ENCODE results near the gene UPK1A.

UPK1A gene

DNA sequence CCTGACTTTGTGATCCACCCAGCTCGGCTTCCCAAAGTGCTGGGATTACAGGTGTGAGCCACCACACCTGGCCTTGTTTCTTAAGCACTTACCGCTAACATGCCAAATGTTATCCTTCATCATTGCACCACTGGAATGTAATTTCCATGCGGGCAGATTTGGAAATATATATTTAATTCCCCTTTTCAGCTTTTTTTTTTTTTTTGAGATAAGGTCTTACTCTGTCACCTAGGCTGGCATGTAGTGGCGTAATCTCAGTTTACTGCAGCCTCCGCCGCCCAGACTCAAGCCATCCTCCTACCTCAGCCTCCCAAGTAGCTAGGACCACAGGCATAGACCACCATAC, 4.3 kb upstream of the UPK1A start:
- ATAC-seq (ENCODE audit: low read depth) = no peak
- no peak overlapping the region for H3K4me3 ChIP-seq (ENCODE audit: severe bottlenecking)
- no peaks in the 10 kb centered on the region for H3K4me1 ChIP-seq (ENCODE audit: insufficient read depth, poor library complexity, severe bottlenecking)
- H3K9me3 ChIP-seq (ENCODE audit: severe bottlenecking) = no peaks in the 10 kb centered on the region
- H3K36me3 ChIP-seq (ENCODE audit: low read depth) = peaks cover 41% of the 10 kb centered on the region
- H3K27ac ChIP-seq (ENCODE audit: poor library complexity, severe bottlenecking) = no peak overlapping the region
- H3K27me3 ChIP-seq (ENCODE audit: insufficient read depth, poor library complexity, severe bottlenecking) = no peaks in the 10 kb centered on the region
- TF ChIP-seq CTCF (IDR thresholded peaks at IDR 0.05; ENCODE audit: poor library complexity, severe bottlenecking) = no peak
- no peak for DNase-seq (ENCODE audit: low spot score)

- Histone ChIP-seq H3K36me3 (ENCODE audit: low read depth) (peaks cover 24% of the 10 kb centered on the region), H3K4me1 (ENCODE audit: insufficient read depth, poor library complexity, severe bottlenecking) (no peaks in the 10 kb centered on the region), H3K27ac (ENCODE audit: poor library complexity, severe bottlenecking) (no peak overlapping the region), H3K9me3 (ENCODE audit: severe bottlenecking) (no peaks in the 10 kb centered on the region), H3K27me3 (ENCODE audit: insufficient read depth, poor library complexity, severe bottlenecking) (no peaks in the 10 kb centered on the region), H3K4me3 (ENCODE audit: severe bottlenecking) (no peak overlapping the region)
- ATAC-seq (ENCODE audit: low read depth) = no peak
- TF ChIP-seq CTCF (IDR thresholded peaks at IDR 0.05; ENCODE audit: poor library complexity, severe bottlenecking) = no peak
- no peak for DNase-seq (ENCODE audit: low spot score)
Observed at GRCh38 chr19:35663981-35664380, 2.3 kb upstream of the UPK1A start.

GRCh38 chr19:35665157-35665556, 1.2 kb upstream of the UPK1A start:
- no peaks in the 10 kb centered on the region for H3K9me3 ChIP-seq (ENCODE audit: severe bottlenecking)
- H3K4me3 ChIP-seq (ENCODE audit: severe bottlenecking) = no peak overlapping the region
- H3K27me3 ChIP-seq (ENCODE audit: insufficient read depth, poor library complexity, severe bottlenecking) = peaks cover 4% of the 10 kb centered on the region
- no peak for DNase-seq (ENCODE audit: low spot score)
- no peak overlapping the region for H3K27ac ChIP-seq (ENCODE audit: poor library complexity, severe bottlenecking)
- H3K4me1 ChIP-seq (ENCODE audit: insufficient read depth, poor library complexity, severe bottlenecking) = no peaks in the 10 kb centered on the region
- no peak for TF ChIP-seq CTCF (IDR thresholded peaks at IDR 0.05; ENCODE audit: poor library complexity, severe bottlenecking)
- ATAC-seq (ENCODE audit: low read depth) = no peak
- peaks cover 14% of the 10 kb centered on the region for H3K36me3 ChIP-seq (ENCODE audit: low read depth)

DNA sequence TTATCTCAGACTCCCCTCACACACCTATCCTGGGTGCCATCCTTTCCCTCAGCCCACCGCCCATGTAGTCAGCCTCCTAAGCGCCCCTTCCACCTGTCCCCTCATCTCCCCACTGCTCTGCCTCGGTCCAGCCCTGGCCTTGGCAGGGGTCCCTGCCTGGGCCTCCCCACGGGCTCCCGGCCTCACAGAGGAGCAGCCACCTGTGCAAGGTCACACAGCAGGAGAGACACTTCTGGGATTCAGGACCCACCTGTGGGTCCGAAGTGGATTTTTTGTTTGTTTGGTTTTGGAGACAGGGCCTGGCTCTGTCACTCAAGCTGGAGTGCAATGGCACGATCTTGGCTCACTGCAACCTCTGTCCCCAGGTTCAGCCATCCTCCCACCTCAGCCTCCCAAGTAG, 713 bp upstream of the UPK1A start:
- Histone ChIP-seq H3K4me1 (ENCODE audit: insufficient read depth, poor library complexity, severe bottlenecking) (no peaks in the 10 kb centered on the region), H3K27me3 (ENCODE audit: insufficient read depth, poor library complexity, severe bottlenecking) (peaks cover 4% of the 10 kb centered on the region), H3K4me3 (ENCODE audit: severe bottlenecking) (no peak overlapping the region), H3K9me3 (ENCODE audit: severe bottlenecking) (no peaks in the 10 kb centered on the region), H3K36me3 (ENCODE audit: low read depth) (peaks cover 12% of the 10 kb centered on the region), H3K27ac (ENCODE audit: poor library complexity, severe bottlenecking) (no peak overlapping the region)
- TF ChIP-seq CTCF (IDR thresholded peaks at IDR 0.05; ENCODE audit: poor library complexity, severe bottlenecking) = no peak
- no peak for ATAC-seq (ENCODE audit: low read depth)
- no peak for DNase-seq (ENCODE audit: low spot score)

DNA sequence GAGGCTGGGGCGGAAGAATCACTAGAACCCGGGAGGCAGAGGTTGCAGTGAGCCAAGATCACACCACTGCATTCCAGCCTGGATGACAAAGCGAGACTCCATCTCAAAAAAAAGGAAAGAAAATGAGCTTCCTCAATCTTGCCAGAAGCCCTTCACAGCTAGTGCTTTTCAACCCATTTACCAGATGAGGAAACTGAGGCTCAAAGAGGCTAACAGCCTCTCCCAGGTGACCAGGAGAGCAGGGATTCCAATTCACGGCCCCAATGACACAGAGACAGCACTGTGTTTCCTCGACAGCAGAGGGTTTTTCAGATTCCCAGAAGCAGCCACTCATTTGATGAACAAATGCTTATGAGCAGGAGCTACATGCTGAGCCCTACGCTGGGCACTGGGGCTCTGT, 3.2 kb downstream of the UPK1A start:
- Histone ChIP-seq H3K4me3 (ENCODE audit: severe bottlenecking) (no peak overlapping the region), H3K9me3 (ENCODE audit: severe bottlenecking) (no peaks in the 10 kb centered on the region), H3K36me3 (ENCODE audit: low read depth) (no peaks in the 10 kb centered on the region), H3K4me1 (ENCODE audit: insufficient read depth, poor library complexity, severe bottlenecking) (no peaks in the 10 kb centered on the region), H3K27me3 (ENCODE audit: insufficient read depth, poor library complexity, severe bottlenecking) (peaks cover 4% of the 10 kb centered on the region), H3K27ac (ENCODE audit: poor library complexity, severe bottlenecking) (no peak overlapping the region)
- DNase-seq (ENCODE audit: low spot score) (no peak), ATAC-seq (ENCODE audit: low read depth) (no peak)
- no peak for TF ChIP-seq CTCF (IDR thresholded peaks at IDR 0.05; ENCODE audit: poor library complexity, severe bottlenecking)
